HG03469 (cell line): Measurements from ENCODE around the gene TMEM161A.

Source experiments
- ATAC-seq: cut with Tn5 transposase; IDR thresholded peaks from one replicate; pipeline ENCODE4 v1.9.1; 2021; ENCODE audit warnings: mild to moderate bottlenecking, moderate library complexity, moderate number of reproducible peaks; ENCODE audit not compliant: unreplicated experiment

The TMEM161A gene

GRCh38 chr19:19098084-19098702 lies 40.1 kb downstream of the TMEM161A start:
- no peak for ATAC-seq

GRCh38 chr19:19096641-19097627 lies 41.3 kb downstream of the TMEM161A start:
- no peak for ATAC-seq

GRCh38 chr19:19095691-19096090 lies 42.6 kb downstream of the TMEM161A start:
- ATAC-seq = no peak

GRCh38 chr19:19094513-19094912 lies 43.8 kb downstream of the TMEM161A start:
- ATAC-seq = no peak

GRCh38 chr19:19087676-19088075 lies 50.6 kb downstream of the TMEM161A start:
- no peak for ATAC-seq

- no peak for ATAC-seq
Measured at GRCh38 chr19:19083413-19084178, 54.7 kb downstream of the TMEM161A start.

GRCh38 chr19:19081642-19082151 lies 56.6 kb downstream of the TMEM161A start:
- no peak for ATAC-seq

- ATAC-seq = no peak
Measured at GRCh38 chr19:19079571-19079970, 58.7 kb downstream of the TMEM161A start.

GRCh38 chr19:19078801-19079200 lies 59.5 kb downstream of the TMEM161A start:
- ATAC-seq = no peak

GRCh38 chr19:19077103-19077502 lies 61.2 kb downstream of the TMEM161A start:
- ATAC-seq = no peak

- no peak for ATAC-seq
Measured at GRCh38 chr19:19076476-19076875, 61.8 kb downstream of the TMEM161A start.

- ATAC-seq = no peak
Measured at GRCh38 chr19:19075126-19075525, 63.2 kb downstream of the TMEM161A start.

- no peak for ATAC-seq
Measured at GRCh38 chr19:19074196-19074882, 63.9 kb downstream of the TMEM161A start.

GRCh38 chr19:19071897-19072296 lies 66.4 kb downstream of the TMEM161A start:
- ATAC-seq = no peak
